Panc1 (cell line): ENCODE data around the gene OR7C1. TPM values are rescaled to one million over a fixed set of nuclear protein-coding genes. Genes with fewer than 3 reads are reported as not detected.

Experiments
- ATAC-seq: fragments of 200-7000 bp; cut with Tn5 transposase; 2 replicates; pipeline ENCODE4 v1.9.1; 2020; ENCODE audit warnings: mild to moderate bottlenecking, moderate library complexity
- BruUV-seq: library from RNA; stranded (reverse); fragments of 400-500 nt; replicated peaks from 2 replicates; lab custom pipeline; 2021; lab: Mats Ljungman, UMichigan
- CTCF ChIA-PET: fragments of 300-600 bp; sonication (Branson Sonifier 250); formaldehyde crosslinking; loops from one replicate; lab custom pipeline; 2022; ENCODE audit warnings: antibody characterized with exemption; lab: Charles Lee
- POLR2A ChIA-PET: fragments of 300-600 bp; sonication (Branson Sonifier 250); formaldehyde crosslinking; loops from one replicate; lab custom pipeline; 2022; ENCODE audit warnings: antibody characterized with exemption; lab: Charles Lee
- DNase-seq: peaks from one replicate; pipeline ENCODE4 v3.0.0-alpha.2; 2010; ENCODE audit warnings: low read depth, low spot score
- H3K27ac ChIP-seq: 2 replicates; pipeline ENCODE4 v1.5.1; 2011; ENCODE audit warnings: mild to moderate bottlenecking, low read length, inconsistent platforms
- H3K27me3 ChIP-seq: fragments of 200-500 bp; sonication (Bioruptor generic); 2 replicates; pipeline ENCODE4 v1.6.0; 2014; ENCODE audit warnings: low read length, inconsistent platforms; ENCODE audit not compliant: control insufficient read depth, insufficient read depth
- H3K36me3 ChIP-seq: fragments of 200-500 bp; sonication (Bioruptor generic); 2 replicates; pipeline ENCODE4 v1.5.1; 2014; ENCODE audit warnings: inconsistent platforms, mild to moderate bottlenecking, low read length, moderate library complexity; ENCODE audit not compliant: control insufficient read depth, insufficient read depth
- H3K4me1 ChIP-seq: 2 replicates; pipeline ENCODE4 v1.5.1; 2011; ENCODE audit warnings: inconsistent platforms, mild to moderate bottlenecking, low read length, moderate library complexity; ENCODE audit not compliant: control insufficient read depth, insufficient read depth
- H3K4me3 ChIP-seq, 2 experiments: 2 replicates each; pipeline ENCODE4 v1.5.1; 2011 to 2012; ENCODE audit warnings: low read depth in 2 of 2, low read length in 2 of 2, mild to moderate bottlenecking in 2 of 2, inconsistent platforms in 1 of 2, moderate library complexity in 1 of 2
- H3K9me3 ChIP-seq: fragments of 200-500 bp; sonication (Bioruptor generic); 2 replicates; pipeline ENCODE4 v1.5.1; 2014; ENCODE audit warnings: low read depth, mild to moderate bottlenecking, inconsistent platforms, low read length, moderate library complexity; ENCODE audit not compliant: control insufficient read depth, insufficient read depth
- POLR2AphosphoS5 ChIP-seq: IDR thresholded peaks from 2 replicates; pipeline ENCODE4 v1.6.1; 2012; ENCODE audit warnings: mild to moderate bottlenecking, low read depth, low read length, moderate library complexity
- SIN3A ChIP-seq: IDR thresholded peaks from 2 replicates; pipeline ENCODE4 v1.6.1; 2012; ENCODE audit warnings: low read depth, mild to moderate bottlenecking, low read length, moderate library complexity, borderline replicate concordance; ENCODE audit not compliant: insufficient read depth
- TCF7L2 ChIP-seq: IDR thresholded peaks from 2 replicates; pipeline ENCODE4 v1.6.1; 2011; ENCODE audit warnings: mild to moderate bottlenecking, low read depth, low read length, inconsistent platforms
- in situ Hi-C: cut with HindIII; loops from 2 replicates; pipeline ENCODE4 v1.10.0; 2016; ENCODE audit warnings: low sequenced_read_pairs, low pct_unique_long_range_greater_than_20kb
- intact Hi-C: fragments of 100-400 bp; cut with micrococcal nuclease; formaldehyde crosslinking; loops from one replicate; pipeline ENCODE4 v1.10.0; 2022; ENCODE audit not compliant: unreplicated experiment
- total RNA-seq: library from RNA; stranded (reverse); gene quantifications from one replicate; pipeline ENCODE4 v1.2.1, GENCODE V29; 2021; ENCODE audit not compliant: unreplicated experiment
- TF ChIP-seq, protein P1 (sequence below): fragments of 450-650 bp; IDR thresholded peaks from 2 replicates; pipeline ENCODE4 v1.5.1; 2017; ENCODE audit warnings: mild to moderate bottlenecking
- TF ChIP-seq, protein P2 (sequence below), 2 experiments: IDR thresholded peaks; 2 replicates each; pipeline ENCODE4 v1.6.1; 2011 to 2012; ENCODE audit warnings: low read depth in 2 of 2, control low read depth in 1 of 2, low read length in 1 of 2, mild to moderate bottlenecking in 1 of 2, moderate library complexity in 1 of 2; ENCODE audit not compliant: insufficient read depth in 1 of 2

Gene OR7C1
- total RNA-seq, 1 experiment from 2014 or later: not detected

DNA sequence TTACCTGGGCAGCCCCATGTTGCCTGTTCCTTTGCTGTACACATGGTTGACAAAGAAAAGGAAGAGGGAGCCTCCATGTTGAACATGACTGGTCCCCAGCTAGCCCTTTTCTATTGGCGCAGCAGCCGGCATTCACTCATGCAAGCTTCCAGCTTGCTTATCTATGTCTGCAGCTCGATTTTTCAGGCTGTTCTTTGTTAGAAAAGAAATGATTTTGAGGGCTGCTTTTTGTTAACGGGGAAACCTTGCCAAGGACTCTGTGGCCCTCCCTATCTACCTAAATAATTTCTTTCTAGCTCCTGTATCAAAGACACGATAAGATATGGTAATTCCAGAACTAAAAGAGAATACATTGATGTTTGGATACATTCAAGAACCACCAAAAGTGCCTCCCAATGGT, 36.2 kb downstream of the OR7C1 start:
- Histone ChIP-seq H3K27me3 (no peaks in the 10 kb centered on the region), H3K4me3 (no peak overlapping the region), H3K9me3 (no peaks in the 10 kb centered on the region), H3K36me3 (no peaks in the 10 kb centered on the region), H3K4me1 (no peaks in the 10 kb centered on the region), H3K27ac (no peak overlapping the region)
- ChIA-PET CTCF (no interaction called here), POLR2A (no interaction called here)
- intact Hi-C loops: no loop called here
- in situ Hi-C loops: no loop called here
- DNase-seq: no peak
- TF ChIP-seq TCF7L2: no peak
- TF ChIP-seq, protein P1, sequence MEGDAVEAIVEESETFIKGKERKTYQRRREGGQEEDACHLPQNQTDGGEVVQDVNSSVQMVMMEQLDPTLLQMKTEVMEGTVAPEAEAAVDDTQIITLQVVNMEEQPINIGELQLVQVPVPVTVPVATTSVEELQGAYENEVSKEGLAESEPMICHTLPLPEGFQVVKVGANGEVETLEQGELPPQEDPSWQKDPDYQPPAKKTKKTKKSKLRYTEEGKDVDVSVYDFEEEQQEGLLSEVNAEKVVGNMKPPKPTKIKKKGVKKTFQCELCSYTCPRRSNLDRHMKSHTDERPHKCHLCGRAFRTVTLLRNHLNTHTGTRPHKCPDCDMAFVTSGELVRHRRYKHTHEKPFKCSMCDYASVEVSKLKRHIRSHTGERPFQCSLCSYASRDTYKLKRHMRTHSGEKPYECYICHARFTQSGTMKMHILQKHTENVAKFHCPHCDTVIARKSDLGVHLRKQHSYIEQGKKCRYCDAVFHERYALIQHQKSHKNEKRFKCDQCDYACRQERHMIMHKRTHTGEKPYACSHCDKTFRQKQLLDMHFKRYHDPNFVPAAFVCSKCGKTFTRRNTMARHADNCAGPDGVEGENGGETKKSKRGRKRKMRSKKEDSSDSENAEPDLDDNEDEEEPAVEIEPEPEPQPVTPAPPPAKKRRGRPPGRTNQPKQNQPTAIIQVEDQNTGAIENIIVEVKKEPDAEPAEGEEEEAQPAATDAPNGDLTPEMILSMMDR: no peak
- TF ChIP-seq SIN3A: no peak
- TF ChIP-seq, protein P2, sequence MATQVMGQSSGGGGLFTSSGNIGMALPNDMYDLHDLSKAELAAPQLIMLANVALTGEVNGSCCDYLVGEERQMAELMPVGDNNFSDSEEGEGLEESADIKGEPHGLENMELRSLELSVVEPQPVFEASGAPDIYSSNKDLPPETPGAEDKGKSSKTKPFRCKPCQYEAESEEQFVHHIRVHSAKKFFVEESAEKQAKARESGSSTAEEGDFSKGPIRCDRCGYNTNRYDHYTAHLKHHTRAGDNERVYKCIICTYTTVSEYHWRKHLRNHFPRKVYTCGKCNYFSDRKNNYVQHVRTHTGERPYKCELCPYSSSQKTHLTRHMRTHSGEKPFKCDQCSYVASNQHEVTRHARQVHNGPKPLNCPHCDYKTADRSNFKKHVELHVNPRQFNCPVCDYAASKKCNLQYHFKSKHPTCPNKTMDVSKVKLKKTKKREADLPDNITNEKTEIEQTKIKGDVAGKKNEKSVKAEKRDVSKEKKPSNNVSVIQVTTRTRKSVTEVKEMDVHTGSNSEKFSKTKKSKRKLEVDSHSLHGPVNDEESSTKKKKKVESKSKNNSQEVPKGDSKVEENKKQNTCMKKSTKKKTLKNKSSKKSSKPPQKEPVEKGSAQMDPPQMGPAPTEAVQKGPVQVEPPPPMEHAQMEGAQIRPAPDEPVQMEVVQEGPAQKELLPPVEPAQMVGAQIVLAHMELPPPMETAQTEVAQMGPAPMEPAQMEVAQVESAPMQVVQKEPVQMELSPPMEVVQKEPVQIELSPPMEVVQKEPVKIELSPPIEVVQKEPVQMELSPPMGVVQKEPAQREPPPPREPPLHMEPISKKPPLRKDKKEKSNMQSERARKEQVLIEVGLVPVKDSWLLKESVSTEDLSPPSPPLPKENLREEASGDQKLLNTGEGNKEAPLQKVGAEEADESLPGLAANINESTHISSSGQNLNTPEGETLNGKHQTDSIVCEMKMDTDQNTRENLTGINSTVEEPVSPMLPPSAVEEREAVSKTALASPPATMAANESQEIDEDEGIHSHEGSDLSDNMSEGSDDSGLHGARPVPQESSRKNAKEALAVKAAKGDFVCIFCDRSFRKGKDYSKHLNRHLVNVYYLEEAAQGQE (IDR thresholded peaks at IDR 0.05; ENCODE audit: insufficient read depth in 1 of 2, low read depth in 2 of 2, low read length in 1 of 2): no peak
- TF ChIP-seq POLR2AphosphoS5: no peak
- no peak for ATAC-seq
- no TSS peak for BruUV-seq

DNA sequence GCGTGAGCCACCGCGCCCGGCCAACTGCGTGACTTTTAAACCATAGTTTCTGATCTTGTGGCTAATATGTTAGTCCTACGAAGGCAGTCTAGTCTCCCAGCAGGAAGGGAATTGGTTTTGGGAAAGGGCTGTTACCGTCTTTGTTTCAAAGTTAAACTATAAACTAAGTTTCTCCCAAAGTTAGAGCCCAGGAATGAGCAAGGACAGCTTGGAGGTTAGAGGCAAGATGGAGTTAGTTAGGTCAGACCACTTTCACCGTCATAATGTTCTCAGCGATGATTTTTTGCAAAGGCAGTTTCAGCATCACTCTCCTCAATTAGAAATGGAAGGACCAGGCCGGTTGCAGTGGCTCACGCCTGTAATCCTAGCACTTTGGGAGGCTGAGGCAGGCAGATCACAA, 39.0 kb downstream of the OR7C1 start:
- CTCF ChIA-PET: no interaction called here
- BruUV-seq: no TSS peak

More for the DNA sequence above, 39.0 kb downstream of the OR7C1 start:
- TF ChIP-seq, protein P2 (IDR thresholded peaks at IDR 0.05; ENCODE audit: insufficient read depth in 1 of 2, low read depth in 2 of 2, low read length in 1 of 2): no peak
- TF ChIP-seq TCF7L2 (no peak), POLR2AphosphoS5 (no peak), SIN3A (no peak)
- TF ChIP-seq, protein P1: no peak
- ATAC-seq (no peak), DNase-seq (no peak)
- H3K27ac ChIP-seq: no peak overlapping the region
- in situ Hi-C loops: no loop called here
- intact Hi-C loops: no loop called here
- H3K4me3 ChIP-seq: no peak overlapping the region
- H3K4me1 ChIP-seq: no peaks in the 10 kb centered on the region
- POLR2A ChIA-PET: interaction anchor here (0.6 kb wide), 1 partner anchor 16 kb away, joined by 8 read pairs; no protein-coding TSS in a partner anchor
- no peaks in the 10 kb centered on the region for H3K9me3 ChIP-seq
- H3K27me3 ChIP-seq: no peaks in the 10 kb centered on the region
- no peaks in the 10 kb centered on the region for H3K36me3 ChIP-seq
